Ramos (cell line): ENCODE results near the gene TMEM253.

ENCODE experiments used
- in situ Hi-C: fragments of 300-500 bp; cut with MboI; formaldehyde crosslinking; loops from one replicate; pipeline ENCODE4 v1.14.3; 2022; ENCODE audit warnings: low sequenced_read_pairs; ENCODE audit not compliant: unreplicated experiment

The TMEM253 gene

DNA sequence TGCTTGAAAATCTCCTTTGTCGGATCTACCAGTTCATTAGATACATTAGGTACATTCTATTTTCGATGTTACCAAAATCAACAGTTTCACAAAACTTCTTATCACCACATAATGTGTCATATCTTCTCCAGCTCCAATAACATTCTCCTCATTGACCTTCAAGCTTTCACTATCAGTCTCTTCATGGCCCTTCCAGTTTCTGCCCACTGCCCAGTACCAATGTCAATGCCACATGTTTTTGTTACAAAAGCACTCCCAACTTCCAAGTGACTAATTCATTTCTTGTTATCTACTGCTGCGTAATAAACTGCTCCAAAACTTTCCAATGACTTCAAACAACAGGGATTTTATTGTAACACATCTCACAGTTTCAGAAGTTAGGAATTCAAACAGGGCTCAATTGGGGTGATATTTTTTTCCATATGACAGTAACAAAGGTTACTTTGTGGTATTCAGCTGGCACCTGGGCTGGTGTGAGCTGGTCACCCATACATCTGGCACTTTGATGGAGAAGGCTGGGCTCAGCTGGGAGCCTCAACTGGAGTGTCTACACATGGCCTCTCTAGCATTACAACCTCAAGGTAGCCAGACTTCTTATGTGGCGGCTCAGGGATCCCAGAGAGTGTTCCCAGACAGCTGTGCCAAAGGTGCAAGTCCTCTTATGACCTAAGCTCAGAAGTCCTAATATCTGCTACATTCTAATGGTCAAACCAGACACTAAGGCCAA, 48.9 kb downstream of the TMEM253 start:
- in situ Hi-C loops, result no loop called here
